HepG2 (cell line): Measurements from ENCODE around the gene KIAA1755.

Source experiments
- HNF4G ChIP-seq, 2 experiments: sonication (generic) in 1 of 2; formaldehyde crosslinking in 1 of 2; IDR thresholded peaks; 2 replicates each; pipeline versions ENCODE4 v1.4.0 to v1.6.1; 2011 to 2020; ENCODE audit warnings: borderline replicate concordance in 2 of 2, low read depth in 2 of 2, mild to moderate bottlenecking in 2 of 2, low read length in 1 of 2, missing genetic modification reagents in 1 of 2, moderate library complexity in 1 of 2
- PCBP1 ChIP-seq: fragments of 200-400 bp; formaldehyde crosslinking; IDR thresholded peaks from 2 replicates; pipeline ENCODE4 v1.6.1; 2017; ENCODE audit warnings: mild to moderate bottlenecking, low read depth, low read length, borderline replicate concordance
- TF ChIP-seq, protein P1 (sequence below): sonication (generic); formaldehyde crosslinking; IDR thresholded peaks from 2 replicates; pipeline ENCODE4 v1.5.0; 2020; ENCODE audit warnings: mild to moderate bottlenecking, missing genetic modification reagents, moderate library complexity

DNA sequence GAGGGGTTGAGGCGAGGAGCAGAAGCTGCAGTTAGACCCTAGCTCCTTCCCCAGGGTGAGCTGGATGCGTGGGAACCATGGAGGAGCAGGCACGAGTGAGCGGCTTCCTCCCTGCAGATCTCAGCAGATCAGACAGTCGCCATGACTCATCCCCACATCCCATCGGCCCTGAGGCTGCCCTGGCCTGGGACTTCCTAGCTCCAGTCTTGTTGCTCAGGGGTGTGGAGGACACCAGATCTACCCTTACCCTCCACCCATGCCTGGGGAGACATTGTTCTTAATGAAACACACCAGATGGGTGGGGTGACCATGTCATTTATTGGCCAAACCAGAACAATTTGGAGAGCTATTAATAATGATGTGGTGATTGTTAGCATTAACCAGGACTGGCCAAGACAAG lies 59.2 kb downstream of the KIAA1755 start:
- TF ChIP-seq, protein P1, sequence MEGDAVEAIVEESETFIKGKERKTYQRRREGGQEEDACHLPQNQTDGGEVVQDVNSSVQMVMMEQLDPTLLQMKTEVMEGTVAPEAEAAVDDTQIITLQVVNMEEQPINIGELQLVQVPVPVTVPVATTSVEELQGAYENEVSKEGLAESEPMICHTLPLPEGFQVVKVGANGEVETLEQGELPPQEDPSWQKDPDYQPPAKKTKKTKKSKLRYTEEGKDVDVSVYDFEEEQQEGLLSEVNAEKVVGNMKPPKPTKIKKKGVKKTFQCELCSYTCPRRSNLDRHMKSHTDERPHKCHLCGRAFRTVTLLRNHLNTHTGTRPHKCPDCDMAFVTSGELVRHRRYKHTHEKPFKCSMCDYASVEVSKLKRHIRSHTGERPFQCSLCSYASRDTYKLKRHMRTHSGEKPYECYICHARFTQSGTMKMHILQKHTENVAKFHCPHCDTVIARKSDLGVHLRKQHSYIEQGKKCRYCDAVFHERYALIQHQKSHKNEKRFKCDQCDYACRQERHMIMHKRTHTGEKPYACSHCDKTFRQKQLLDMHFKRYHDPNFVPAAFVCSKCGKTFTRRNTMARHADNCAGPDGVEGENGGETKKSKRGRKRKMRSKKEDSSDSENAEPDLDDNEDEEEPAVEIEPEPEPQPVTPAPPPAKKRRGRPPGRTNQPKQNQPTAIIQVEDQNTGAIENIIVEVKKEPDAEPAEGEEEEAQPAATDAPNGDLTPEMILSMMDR (CRISPR knock-in tag), result no peak
- TF ChIP-seq PCBP1 (no peak), HNF4G (IDR thresholded peaks at IDR 0.05; ENCODE audit: borderline replicate concordance, low read depth, low read length) (no peak), HNF4G (CRISPR knock-in tag; IDR thresholded peaks at IDR 0.05; ENCODE audit: borderline replicate concordance, low read depth) (no peak)
